HCT116 (cell line): ENCODE data around the gene SYTL2. TPM values are rescaled to one million over a fixed set of nuclear protein-coding genes. Genes with fewer than 3 reads are reported as not detected.

Source experiments
- ATAC-seq: fragments of 200-7000 bp; cut with Tn5 transposase; 2 replicates; pipeline ENCODE4 v1.9.1; 2020; ENCODE audit warnings: mild to moderate bottlenecking, moderate library complexity
- BruUV-seq: library from RNA; stranded (reverse); fragments of 400-500 nt; replicated peaks from 2 replicates; lab custom pipeline; 2021; lab: Mats Ljungman, UMichigan
- CTCF ChIA-PET: fragments of 300-600 bp; sonication (Branson Sonifier 250); formaldehyde crosslinking; loops from one replicate; lab custom pipeline; 2021; ENCODE audit warnings: antibody characterized with exemption; lab: Charles Lee
- POLR2A ChIA-PET: fragments of 300-600, 350-600 bp; sonication (Branson Sonifier 250); formaldehyde crosslinking; loops from one replicate; lab custom pipeline; 2021; ENCODE audit warnings: antibody characterized with exemption; lab: Charles Lee
- RAD21 ChIA-PET, 2 experiments: fragments of 300-600 bp; sonication (Branson Sonifier 250); formaldehyde crosslinking; loops; one replicate each; lab custom pipeline; 2023; ENCODE audit warnings: low total read pairs in 2 of 2; ENCODE audit not compliant: uncharacterized antibody in 2 of 2, unreplicated experiment in 2 of 2, low non-redundant PET in 1 of 2; lab: Charles Lee
- DNase-seq: peaks from one replicate; pipeline ENCODE4 v3.0.0-alpha.2; 2010; ENCODE audit warnings: low read depth, low spot score
- H2AFZ ChIP-seq: fragments of 200-600 bp; shearing (Covaris generic), sonication (generic); 2 replicates; pipeline ENCODE4 v1.6.1; 2017; ENCODE audit warnings: low read depth, mixed run types, mixed read lengths, antibody characterized with exemption, low read length; ENCODE audit not compliant: poor library complexity, severe bottlenecking
- H3K27ac ChIP-seq: 2 replicates; pipeline ENCODE4 v1.5.1; 2012; ENCODE audit warnings: low read depth, low read length
- H3K27me3 ChIP-seq: fragments of 200-600 bp; sonication (generic); 2 replicates; pipeline ENCODE4 v1.6.1; 2016; ENCODE audit warnings: mixed run types, low read length, mixed read lengths; ENCODE audit not compliant: insufficient read depth
- H3K36me3 ChIP-seq, 2 experiments: fragments of 200-500 bp in 1 of 2; fragments of 200-600 bp in 1 of 2; sonication (Bioruptor generic) in 1 of 2; sonication (generic) in 1 of 2; 2 replicates each; pipeline versions ENCODE4 v1.5.1 to v1.6.1; 2014 to 2016; ENCODE audit warnings: low read length in 2 of 2, inconsistent platforms in 1 of 2, mixed read lengths in 1 of 2, mixed run types in 1 of 2; ENCODE audit not compliant: insufficient read depth in 2 of 2, control insufficient read depth in 1 of 2
- H3K4me1 ChIP-seq, 2 experiments: fragments of 200-600 bp in 1 of 2; sonication (generic) in 1 of 2; 2 replicates each; pipeline versions ENCODE4 v1.5.1 to v1.6.1; 2012 to 2017; ENCODE audit warnings: low read length in 2 of 2, inconsistent platforms in 1 of 2, mild to moderate bottlenecking in 1 of 2, mixed read lengths in 1 of 2, mixed run types in 1 of 2, moderate library complexity in 1 of 2; ENCODE audit not compliant: insufficient read depth in 2 of 2, control insufficient read depth in 1 of 2
- H3K4me2 ChIP-seq: fragments of 200-600 bp; sonication (generic); 2 replicates; pipeline ENCODE4 v1.6.1; 2017; ENCODE audit warnings: mixed run types, low read length, mixed read lengths
- H3K4me3 ChIP-seq, 2 experiments: fragments of 200-600 bp in 1 of 2; sonication (generic) in 1 of 2; replicated peaks in 1 of 2; 2 replicates each; pipeline ENCODE4 v1.5.1; 2011 to 2016; ENCODE audit warnings: low read length in 2 of 2, control low read depth in 1 of 2, low read depth in 1 of 2, mild to moderate bottlenecking in 1 of 2, mixed read lengths in 1 of 2, mixed run types in 1 of 2
- H3K79me2 ChIP-seq: fragments of 200-600 bp; sonication (generic); 2 replicates; pipeline ENCODE4 v1.6.1; 2017; ENCODE audit warnings: mild to moderate bottlenecking, mixed run types, low read length, moderate library complexity, mixed read lengths; ENCODE audit not compliant: insufficient read depth
- H3K9ac ChIP-seq: fragments of 200-600 bp; sonication (generic); 2 replicates; pipeline ENCODE4 v1.6.1; 2016; ENCODE audit warnings: low read length, mixed read lengths
- H3K9me2 ChIP-seq: fragments of 200-600 bp; sonication (generic), shearing (Covaris generic); 2 replicates; pipeline ENCODE4 v1.6.1; 2017; ENCODE audit warnings: mixed run types, mild to moderate bottlenecking, moderate library complexity; ENCODE audit not compliant: insufficient read depth
- H3K9me3 ChIP-seq, 2 experiments: fragments of 200-500 bp in 1 of 2; fragments of 200-600 bp in 1 of 2; sonication (Bioruptor generic) in 1 of 2; sonication (generic) in 1 of 2; 2 replicates each; pipeline ENCODE4 v1.6.1; 2014 to 2017; ENCODE audit warnings: low read length in 2 of 2, mixed read lengths in 2 of 2, inconsistent platforms in 1 of 2, low read depth in 1 of 2, mild to moderate bottlenecking in 1 of 2, mixed run types in 1 of 2, moderate library complexity in 1 of 2; ENCODE audit not compliant: control insufficient read depth in 1 of 2, insufficient read depth in 1 of 2
- H4K20me1 ChIP-seq: fragments of 200-600 bp; sonication (generic), shearing (Covaris generic); 2 replicates; pipeline ENCODE4 v1.6.1; 2017; ENCODE audit warnings: mixed run types, mild to moderate bottlenecking, moderate library complexity; ENCODE audit not compliant: insufficient read depth
- CEBPB ChIP-seq: IDR thresholded peaks from 2 replicates; pipeline ENCODE4 v1.6.1; 2012; ENCODE audit warnings: low read depth
- EGR1 ChIP-seq: IDR thresholded peaks from 2 replicates; pipeline ENCODE4 v1.6.1; 2012; ENCODE audit warnings: low read depth
- EZH2phosphoT487 ChIP-seq: fragments of 200-600 bp; IDR thresholded peaks from 2 replicates; pipeline ENCODE4 v1.6.1; 2018; ENCODE audit warnings: antibody characterized with exemption, borderline replicate concordance
- JUND ChIP-seq: IDR thresholded peaks from 2 replicates; pipeline ENCODE4 v1.6.1; 2012
- RAD21 ChIP-seq: IDR thresholded peaks from 2 replicates; pipeline ENCODE4 v1.6.1; 2012; ENCODE audit warnings: low read depth, mild to moderate bottlenecking
- TCF7L2 ChIP-seq: IDR thresholded peaks from 2 replicates; pipeline ENCODE4 v1.7.0; 2011; ENCODE audit warnings: borderline replicate concordance, inconsistent platforms; ENCODE audit not compliant: insufficient read depth, insufficient read length; ENCODE audit errors: extremely low read depth
- intact Hi-C: fragments of 100-400 bp; cut with micrococcal nuclease; formaldehyde crosslinking; loops from 2 replicates; pipeline ENCODE4 v1.10.0; 2022
- total RNA-seq: library from RNA; stranded (reverse); gene quantifications from one replicate; pipeline ENCODE4 v1.2.1, GENCODE V29; 2021; ENCODE audit not compliant: unreplicated experiment

The SYTL2 gene
- total RNA-seq, 1 experiment from 2014 or later: 12.6 TPM

DNA sequence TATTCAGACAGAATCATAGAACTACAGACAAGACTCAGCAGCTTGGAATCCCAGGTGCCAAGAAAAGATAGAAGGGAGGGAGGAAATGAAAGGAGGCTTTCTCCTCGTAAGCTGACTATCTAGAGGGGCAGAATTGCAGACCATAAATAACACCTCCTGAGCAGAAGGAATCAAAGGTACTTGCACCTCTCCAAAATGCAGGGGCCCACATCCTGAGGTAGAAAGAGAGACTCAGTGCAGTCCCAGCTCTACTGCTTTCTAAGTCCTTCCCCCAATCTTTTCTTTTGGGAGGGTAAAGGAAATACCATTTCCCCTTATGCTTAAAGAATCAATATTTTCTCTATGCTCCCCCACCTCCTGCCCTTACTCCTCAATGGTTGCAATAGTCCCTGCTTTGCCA, 55.2 kb downstream of the SYTL2 start:
- intact Hi-C loops: no loop called here
- no peak overlapping the region for H3K4me2 ChIP-seq
- POLR2A ChIA-PET: no interaction called here
- no TSS peak for BruUV-seq
- H3K36me3 ChIP-seq: no peaks in the 10 kb centered on the region
- CTCF ChIA-PET: no interaction called here
- TF ChIP-seq RAD21 (no peak), CEBPB (no peak), EZH2phosphoT487 (no peak), EGR1 (no peak), TCF7L2 (no peak)
- TF ChIP-seq, all 23 proteins: peak for 0
- no peak overlapping the region for H2AFZ ChIP-seq
- ATAC-seq: no peak
- H3K27ac ChIP-seq: no peak overlapping the region
- no peaks in the 10 kb centered on the region for H3K27me3 ChIP-seq
- DNase-seq: no peak
- H3K4me1 ChIP-seq: peaks cover 11 to 23% of the 10 kb centered on the region in 2 experiments
- no peaks in the 10 kb centered on the region for H3K9me2 ChIP-seq
- H4K20me1 ChIP-seq: no peaks in the 10 kb centered on the region
- no peak overlapping the region for H3K4me3 ChIP-seq
- no peaks in the 10 kb centered on the region for H3K9me3 ChIP-seq
- H3K9ac ChIP-seq: no peak overlapping the region
- no peaks in the 10 kb centered on the region for H3K79me2 ChIP-seq
- RAD21 ChIA-PET: no interaction called here

- Histone ChIP-seq H3K36me3 (no peaks in the 10 kb centered on the region), H2AFZ (no peak overlapping the region), H4K20me1 (no peaks in the 10 kb centered on the region), H3K9me3 (no peaks in the 10 kb centered on the region), H3K9me2 (no peaks in the 10 kb centered on the region), H3K9ac (no peak overlapping the region), H3K27me3 (no peaks in the 10 kb centered on the region), H3K4me1 (peaks cover 8 to 19% of the 10 kb centered on the region in 2 experiments), H3K4me3 (no peak overlapping the region), H3K79me2 (no peaks in the 10 kb centered on the region), H3K27ac (no peak overlapping the region), H3K4me2 (no peak overlapping the region)
- intact Hi-C loops: no loop called here
- BruUV-seq: no TSS peak
- ChIA-PET RAD21 (no interaction called here), CTCF (no interaction called here), POLR2A (no interaction called here)
- TF ChIP-seq JUND: no peak
- DNase-seq (no peak), ATAC-seq (no peak)
Observed at GRCh38 chr11:85755285-85755684, 55.7 kb downstream of the SYTL2 start.
